Thyroid gland (tissue), 4 donors: ENCODE data around the gene ACTR5. TPM values are rescaled to one million over a fixed set of nuclear protein-coding genes. Genes with fewer than 3 reads are reported as not detected.

Experiments
- DNase-seq, 2 donors: peaks; one replicate each; pipeline ENCODE4 v3.0.0-alpha.2; 2019
- H3K27ac ChIP-seq, 3 donors: fragments of 200-600 bp; sonication (generic); 1 replicate in 2 of 3; 2 replicates in 1 of 3; pipeline ENCODE4 v1.5.1; 2016 to 2019; ENCODE audit warnings: mild to moderate bottlenecking in 1 of 3, moderate library complexity in 1 of 3
- H3K27me3 ChIP-seq: fragments of 200-600 bp; sonication (generic); one replicate; pipeline ENCODE4 v1.5.1; 2019
- H3K36me3 ChIP-seq, 2 donors: fragments of 200-600 bp; sonication (generic); one replicate each; pipeline ENCODE4 v1.5.1; 2016 to 2019
- H3K4me1 ChIP-seq, 2 donors: fragments of 200-600 bp; sonication (generic); one replicate each; pipeline ENCODE4 v1.5.1; 2017 to 2019
- H3K4me3 ChIP-seq, 3 donors: fragments of 200-600 bp; sonication (generic); replicated peaks in 1 of 3; 1 replicate in 2 of 3; 2 replicates in 1 of 3; pipeline ENCODE4 v1.5.1; 2016; ENCODE audit warnings: mild to moderate bottlenecking in 1 of 3
- H3K9me3 ChIP-seq: fragments of 200-600 bp; sonication (generic); one replicate; pipeline ENCODE4 v1.5.1; 2017
- POLR2A ChIP-seq, 2 donors: fragments of 450-650 bp; IDR thresholded peaks; one replicate each; pipeline ENCODE4 v1.6.1; 2017; ENCODE audit warnings: antibody characterized with exemption in 2 of 2, mild to moderate bottlenecking in 2 of 2, moderate library complexity in 1 of 2
- WGBS, 2 donors: methylation state at CpG; one replicate each; pipeline ENCODE4 v1.1.5; 2017; 5-methylcytosine and 5-hydroxymethylcytosine counted together
- intact Hi-C: fragments of 100-400 bp; cut with DNase I; formaldehyde crosslinking; loops from one replicate; pipeline ENCODE4 v1.15.1; 2023
- total RNA-seq, 4 donors: library from RNA; depleted of rRNA; stranded (reverse); fragments of >200 nt; gene quantifications; one replicate each; pipeline ENCODE4 v1.2.3, GENCODE V29; 2016
- TF ChIP-seq, protein P1 (sequence below), 6 experiments: fragments of 200-600 bp in 3 of 6; fragments of 450-650 bp in 3 of 6; sonication (generic) in 3 of 6; IDR thresholded peaks; one replicate each; pipeline ENCODE4 v1.5.1; 2016 to 2019; ENCODE audit warnings: antibody characterized with exemption in 6 of 6, mild to moderate bottlenecking in 2 of 6, inconsistent platforms in 1 of 6, moderate library complexity in 1 of 6

ACTR5 gene
- total RNA-seq, 4 donors from 2014 or later: 6.9 to 14.4 (median 10.4) TPM

DNA sequence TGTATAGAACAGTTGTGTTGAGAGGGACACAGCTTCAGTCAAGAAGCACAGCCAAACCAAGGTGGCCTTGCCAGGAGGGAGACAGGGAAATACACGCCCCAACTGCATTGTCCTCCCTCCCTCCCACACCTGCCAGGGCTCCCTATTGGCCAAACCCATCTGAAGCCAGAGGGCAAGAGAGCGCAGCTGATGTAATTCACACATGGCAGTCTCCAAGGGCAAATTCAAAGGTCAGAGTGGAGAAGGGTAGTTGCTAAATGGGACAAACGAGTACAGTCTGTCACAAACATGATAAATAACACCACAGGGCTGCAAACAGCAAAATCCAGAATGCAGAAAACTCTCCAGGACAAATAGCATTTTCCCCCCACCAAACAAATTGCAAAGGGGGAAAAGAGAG lies 34.0 kb downstream of the ACTR5 start:
- no peak for DNase-seq
- no peaks in the 10 kb centered on the region for H3K27me3 ChIP-seq
- intact Hi-C loops: no loop called here
- no peaks in the 10 kb centered on the region for H3K9me3 ChIP-seq
- H3K4me1 ChIP-seq: no peaks in the 10 kb centered on the region
- WGBS, 2 donors: 76 to 90% methylated on average over 3 of the region's 3 CpGs
- no peak overlapping the region for H3K4me3 ChIP-seq
- no peak for TF ChIP-seq POLR2A (IDR thresholded peaks at IDR 0.05)
- TF ChIP-seq, protein P1, sequence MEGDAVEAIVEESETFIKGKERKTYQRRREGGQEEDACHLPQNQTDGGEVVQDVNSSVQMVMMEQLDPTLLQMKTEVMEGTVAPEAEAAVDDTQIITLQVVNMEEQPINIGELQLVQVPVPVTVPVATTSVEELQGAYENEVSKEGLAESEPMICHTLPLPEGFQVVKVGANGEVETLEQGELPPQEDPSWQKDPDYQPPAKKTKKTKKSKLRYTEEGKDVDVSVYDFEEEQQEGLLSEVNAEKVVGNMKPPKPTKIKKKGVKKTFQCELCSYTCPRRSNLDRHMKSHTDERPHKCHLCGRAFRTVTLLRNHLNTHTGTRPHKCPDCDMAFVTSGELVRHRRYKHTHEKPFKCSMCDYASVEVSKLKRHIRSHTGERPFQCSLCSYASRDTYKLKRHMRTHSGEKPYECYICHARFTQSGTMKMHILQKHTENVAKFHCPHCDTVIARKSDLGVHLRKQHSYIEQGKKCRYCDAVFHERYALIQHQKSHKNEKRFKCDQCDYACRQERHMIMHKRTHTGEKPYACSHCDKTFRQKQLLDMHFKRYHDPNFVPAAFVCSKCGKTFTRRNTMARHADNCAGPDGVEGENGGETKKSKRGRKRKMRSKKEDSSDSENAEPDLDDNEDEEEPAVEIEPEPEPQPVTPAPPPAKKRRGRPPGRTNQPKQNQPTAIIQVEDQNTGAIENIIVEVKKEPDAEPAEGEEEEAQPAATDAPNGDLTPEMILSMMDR (IDR thresholded peaks at IDR 0.05): no peak
- H3K36me3 ChIP-seq: no peaks in the 10 kb centered on the region
- no peak overlapping the region for H3K27ac ChIP-seq

DNA sequence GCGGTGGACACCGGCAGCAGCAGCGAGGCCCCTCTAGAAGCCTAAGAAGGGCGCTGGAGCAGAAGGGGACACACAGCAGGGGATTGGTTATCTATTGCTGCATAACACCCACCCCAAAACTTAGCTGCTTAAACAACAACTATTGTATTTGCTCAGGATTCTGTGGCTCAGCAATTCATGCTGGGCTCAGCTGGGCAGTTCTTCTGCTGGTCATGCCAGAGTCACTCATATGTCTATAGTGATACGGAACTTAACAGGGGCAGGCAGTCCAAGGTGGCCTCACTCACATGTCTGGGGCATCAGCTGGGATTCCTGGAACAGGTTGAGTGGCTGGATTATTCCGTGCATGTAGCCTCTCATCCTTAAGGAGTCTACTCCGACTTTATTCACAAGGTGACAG lies 39.6 kb downstream of the ACTR5 start:
- intact Hi-C loops: no loop called here
- Histone ChIP-seq H3K9me3 (no peaks in the 10 kb centered on the region), H3K4me3 (no peak overlapping the region), H3K4me1 (no peaks in the 10 kb centered on the region), H3K27ac (no peak overlapping the region), H3K27me3 (no peaks in the 10 kb centered on the region), H3K36me3 (no peaks in the 10 kb centered on the region)
- DNase-seq: no peak
- WGBS, 2 donors: 72 to 87% methylated on average over 5 to 7 of the region's 7 CpGs
- no peak for TF ChIP-seq POLR2A (IDR thresholded peaks at IDR 0.05)
- TF ChIP-seq, protein P1 (IDR thresholded peaks at IDR 0.05): no peak

DNA sequence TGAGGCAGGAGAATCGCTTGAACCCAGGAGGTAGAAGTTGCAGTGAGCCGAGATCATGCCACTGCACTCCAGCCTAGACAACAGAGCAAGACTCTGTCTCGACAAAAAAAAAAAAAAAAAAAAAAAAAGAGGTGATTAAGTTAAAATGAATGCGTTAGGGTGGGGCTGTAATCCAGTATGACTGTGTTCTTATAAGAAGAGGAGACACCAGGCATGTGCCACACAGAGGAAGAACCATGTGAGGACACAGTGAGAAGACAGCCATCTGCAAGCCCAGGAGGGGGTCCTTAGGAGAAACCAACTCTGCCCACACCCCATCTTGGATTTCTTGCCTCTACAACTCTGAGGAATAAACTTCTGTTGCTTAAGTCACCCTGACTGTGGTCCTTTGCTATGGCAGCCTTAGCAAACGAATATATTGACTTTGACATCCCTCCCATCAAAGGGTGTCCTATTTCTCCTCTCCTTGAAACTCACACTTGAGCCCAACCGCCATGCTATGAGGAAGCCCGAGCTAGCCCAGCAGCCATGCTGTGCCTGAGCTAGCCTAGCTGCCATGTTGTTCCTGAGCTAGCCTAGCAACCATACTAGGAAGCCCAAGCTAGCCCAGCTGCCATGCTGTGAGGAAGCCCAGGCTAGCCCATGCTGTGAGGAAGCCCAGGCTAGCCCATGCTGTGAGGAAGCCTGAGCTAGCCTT lies 41.4 kb downstream of the ACTR5 start:
- H3K27ac ChIP-seq: no peak overlapping the region
- intact Hi-C loops: no loop called here
- H3K27me3 ChIP-seq: no peaks in the 10 kb centered on the region
- H3K9me3 ChIP-seq: no peaks in the 10 kb centered on the region
- TF ChIP-seq POLR2A (IDR thresholded peaks at IDR 0.05): no peak
- TF ChIP-seq, protein P1 (IDR thresholded peaks at IDR 0.05): no peak
- DNase-seq: no peak
- 86 to 89% methylated on average over 6 to 7 of the region's 7 CpGs for WGBS, 2 donors
- H3K4me1 ChIP-seq: no peaks in the 10 kb centered on the region
- H3K36me3 ChIP-seq: no peaks in the 10 kb centered on the region
- no peak overlapping the region for H3K4me3 ChIP-seq

DNA sequence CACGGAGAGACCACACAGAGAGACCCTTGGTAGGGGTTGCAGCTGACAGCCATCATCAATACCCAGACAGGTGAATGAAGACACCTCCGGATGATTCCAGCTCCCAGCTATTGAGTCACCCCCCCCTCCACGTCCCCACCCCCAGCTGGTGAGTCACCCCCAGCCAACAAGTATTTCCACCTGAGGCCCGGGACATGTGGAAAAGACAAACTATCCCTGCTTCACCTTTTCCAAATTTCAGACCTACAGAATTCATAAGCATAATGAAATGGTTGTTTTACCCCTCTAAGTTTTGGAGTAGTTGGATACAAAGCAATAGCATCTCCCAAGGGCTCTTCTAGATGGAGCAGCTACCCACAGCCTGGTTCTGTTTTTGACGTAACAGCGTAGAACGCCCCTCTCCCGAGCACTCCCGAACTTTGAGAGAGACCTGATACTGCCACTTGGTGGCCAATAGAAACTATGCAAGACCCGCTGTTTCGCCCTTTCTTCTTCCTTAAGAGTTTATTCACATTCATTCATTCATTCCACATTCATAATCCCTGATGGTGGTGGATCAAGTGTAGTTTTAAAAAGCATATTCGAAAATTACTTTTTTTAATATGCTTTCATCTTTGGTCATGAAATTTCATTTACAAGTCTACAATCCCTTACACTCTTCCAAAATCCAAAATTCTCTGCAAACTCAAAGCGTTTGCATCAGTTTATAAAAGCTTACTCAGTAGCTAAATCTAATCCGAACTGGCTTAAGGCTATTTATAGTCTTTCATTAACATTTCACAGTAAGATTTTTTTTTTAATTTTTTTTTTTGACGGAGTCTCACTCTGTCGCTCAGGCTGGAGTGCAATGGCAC lies 42.2 kb downstream of the ACTR5 start:
- DNase-seq: peak in 1 of 2 donors; percentile 29
- no peaks in the 10 kb centered on the region for H3K36me3 ChIP-seq
- H3K27ac ChIP-seq: no peak overlapping the region
- H3K9me3 ChIP-seq: no peaks in the 10 kb centered on the region
- TF ChIP-seq POLR2A (IDR thresholded peaks at IDR 0.05): no peak
- TF ChIP-seq, protein P1 (IDR thresholded peaks at IDR 0.05): peak; percentile 7 to 67 (median 25)
- H3K4me3 ChIP-seq: no peak overlapping the region
- intact Hi-C loops: no loop called here
- no peaks in the 10 kb centered on the region for H3K27me3 ChIP-seq
- WGBS, 2 donors: 30 to 38% methylated on average over 13 to 14 of the region's 16 CpGs
- no peaks in the 10 kb centered on the region for H3K4me1 ChIP-seq

DNA sequence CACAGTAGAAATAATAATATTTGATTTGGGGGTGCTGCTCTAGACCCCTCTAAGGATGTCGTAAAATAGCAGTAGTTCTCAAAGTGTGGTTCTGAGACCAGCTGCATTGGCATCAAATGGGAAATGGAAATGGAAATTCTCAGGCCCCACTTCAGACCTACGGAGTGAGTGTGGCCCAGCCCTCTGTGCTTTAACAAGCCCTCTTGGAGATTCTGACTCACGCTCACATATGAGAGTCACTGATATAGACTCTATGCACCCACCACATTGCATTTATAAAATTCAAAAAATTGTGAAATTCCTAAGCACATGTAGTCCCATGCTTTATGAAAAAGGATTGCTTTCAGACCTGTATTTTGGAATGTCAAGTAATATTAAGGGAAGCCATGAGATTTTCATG lies 43.0 kb downstream of the ACTR5 start:
- no peak overlapping the region for H3K4me3 ChIP-seq
- no peak for DNase-seq
- no peaks in the 10 kb centered on the region for H3K4me1 ChIP-seq
- H3K9me3 ChIP-seq: no peaks in the 10 kb centered on the region
- no peaks in the 10 kb centered on the region for H3K27me3 ChIP-seq
- TF ChIP-seq POLR2A (IDR thresholded peaks at IDR 0.05): no peak
- TF ChIP-seq, protein P1 (IDR thresholded peaks at IDR 0.05): no peak
- WGBS, 2 donors: 37 to 53% methylated on average over 3 of the region's 3 CpGs
- H3K27ac ChIP-seq: no peak overlapping the region
- intact Hi-C loops: no loop called here
- no peaks in the 10 kb centered on the region for H3K36me3 ChIP-seq
